ENCODE results near the gene ATG2B. TPM values are rescaled to one million over a fixed set of nuclear protein-coding genes. Genes with fewer than 3 reads are reported as not detected.

Gene ATG2B
- total RNA-seq, 1 experiment from 2014 or later = 11.6 TPM

GRCh38 chr14:96274122-96274521, 89.0 kb downstream of the ATG2B start:
- H3K9ac ChIP-seq (ENCODE audit: low read length) = no peak overlapping the region
- ChIA-PET CTCF (interaction anchor here (0.7 to 1.1 kb wide), 3 partner anchors 18 to 173 kb away, joined by 3 read pairs; partner anchors contain the start of gene BDKRB1), POLR2A (ENCODE audit: unreplicated experiment) (no interaction called here)
- H3K79me2 ChIP-seq (ENCODE audit: low read length) = no peaks in the 10 kb centered on the region
- DNase-seq (no peak), ATAC-seq (no peak)
- no peak overlapping the region for H3K4me2 ChIP-seq (ENCODE audit: low read length)
- TF ChIP-seq CTCF (conservative IDR thresholded peaks at IDR 0.05; ENCODE audit: low read depth, low read length) = no peak
- TF ChIP-seq EZH2 (IDR thresholded peaks at IDR 0.05; ENCODE audit: low read length, unreplicated experiment) = no peak
- TF ChIP-seq EZH2phosphoT487 (IDR thresholded peaks at IDR 0.05; ENCODE audit: borderline replicate concordance, low read length) = no peak
- H3K4me3 ChIP-seq (ENCODE audit: low read length) = no peak overlapping the region
- H3K9me2 ChIP-seq (replicated peaks; ENCODE audit: low read length) = no peaks in the 10 kb centered on the region
- no peaks in the 10 kb centered on the region for H3K36me3 ChIP-seq (ENCODE audit: low read depth, low read length)
- H3K4me1 ChIP-seq (ENCODE audit: insufficient read depth, low read length) = peaks cover 7% of the 10 kb centered on the region
- intact Hi-C loops (cut with micrococcal nuclease) = no loop called here
- no peaks in the 10 kb centered on the region for H3K9me3 ChIP-seq (ENCODE audit: low read length)
- H3F3A ChIP-seq (ENCODE audit: low read length, unreplicated experiment) = no peaks in the 10 kb centered on the region
- H3K27ac ChIP-seq (ENCODE audit: low read length) = no peak overlapping the region
- no peaks in the 10 kb centered on the region for H4K20me1 ChIP-seq (ENCODE audit: low read length)
- H3K27me3 ChIP-seq (ENCODE audit: low read length) = no peaks in the 10 kb centered on the region
- no peak overlapping the region for H2AFZ ChIP-seq (ENCODE audit: low read length)
- no TSS peak for BruUV-seq (replicated peaks)

GRCh38 chr14:96273629-96274028, 89.5 kb downstream of the ATG2B start:
- H3K9me3 ChIP-seq (ENCODE audit: low read length) = no peaks in the 10 kb centered on the region
- H3K9me2 ChIP-seq (replicated peaks; ENCODE audit: low read length) = no peaks in the 10 kb centered on the region
- H3K4me1 ChIP-seq (ENCODE audit: insufficient read depth, low read length) = peaks cover 11% of the 10 kb centered on the region
- CTCF ChIA-PET = interaction anchor here (0.7 to 0.8 kb wide), 2 partner anchors 17 to 173 kb away, joined by 3 read pairs; partner anchors contain the start of gene BDKRB1
- POLR2A ChIA-PET (ENCODE audit: unreplicated experiment) = no interaction called here
- no peaks in the 10 kb centered on the region for H3K36me3 ChIP-seq (ENCODE audit: low read depth, low read length)
- H2AFZ ChIP-seq (ENCODE audit: low read length) = no peak overlapping the region
- DNase-seq = no peak
- no peak for TF ChIP-seq EZH2 (IDR thresholded peaks at IDR 0.05; ENCODE audit: low read length, unreplicated experiment)
- TF ChIP-seq EZH2phosphoT487 (IDR thresholded peaks at IDR 0.05; ENCODE audit: borderline replicate concordance, low read length) = no peak
- H3K27me3 ChIP-seq (ENCODE audit: low read length) = no peaks in the 10 kb centered on the region
- ATAC-seq = no peak
- no peaks in the 10 kb centered on the region for H3K79me2 ChIP-seq (ENCODE audit: low read length)
- no peak overlapping the region for H3K9ac ChIP-seq (ENCODE audit: low read length)
- no peaks in the 10 kb centered on the region for H4K20me1 ChIP-seq (ENCODE audit: low read length)
- no TSS peak for BruUV-seq (replicated peaks)
- no peaks in the 10 kb centered on the region for H3F3A ChIP-seq (ENCODE audit: low read length, unreplicated experiment)
- H3K4me2 ChIP-seq (ENCODE audit: low read length) = no peak overlapping the region
- no peak overlapping the region for H3K27ac ChIP-seq (ENCODE audit: low read length)
- no peak overlapping the region for H3K4me3 ChIP-seq (ENCODE audit: low read length)
- intact Hi-C loops (cut with micrococcal nuclease) = no loop called here

- ATAC-seq = no peak
- Histone ChIP-seq H3F3A (ENCODE audit: low read length, unreplicated experiment) (no peaks in the 10 kb centered on the region), H3K9me2 (replicated peaks; ENCODE audit: low read length) (no peaks in the 10 kb centered on the region), H3K36me3 (ENCODE audit: low read depth, low read length) (no peaks in the 10 kb centered on the region), H3K9ac (ENCODE audit: low read length) (no peak overlapping the region), H3K4me3 (ENCODE audit: low read length) (no peak overlapping the region), H3K27ac (ENCODE audit: low read length) (no peak overlapping the region), H3K27me3 (ENCODE audit: low read length) (no peaks in the 10 kb centered on the region), H3K4me2 (ENCODE audit: low read length) (no peak overlapping the region), H3K79me2 (ENCODE audit: low read length) (no peaks in the 10 kb centered on the region), H2AFZ (ENCODE audit: low read length) (no peak overlapping the region), H3K9me3 (ENCODE audit: low read length) (no peaks in the 10 kb centered on the region), H4K20me1 (ENCODE audit: low read length) (no peaks in the 10 kb centered on the region), H3K4me1 (ENCODE audit: insufficient read depth, low read length) (peaks cover 18% of the 10 kb centered on the region)
- CTCF ChIA-PET = no interaction called here
- no TSS peak for BruUV-seq (replicated peaks)
- POLR2A ChIA-PET (ENCODE audit: unreplicated experiment) = no interaction called here
- intact Hi-C loops (cut with micrococcal nuclease) = no loop called here
- no peak for DNase-seq
- TF ChIP-seq CTCF (conservative IDR thresholded peaks at IDR 0.05; ENCODE audit: low read depth, low read length) (no peak), EZH2 (IDR thresholded peaks at IDR 0.05; ENCODE audit: low read length, unreplicated experiment) (no peak), EZH2phosphoT487 (IDR thresholded peaks at IDR 0.05; ENCODE audit: borderline replicate concordance, low read length) (no peak)
These were observed 90.2 kb downstream of the ATG2B start for GRCh38 chr14:96272777-96273473.
